GM18868 (cell line): ENCODE measurements around the gene COL1A1.

ENCODE experiments used
- ATAC-seq: cut with Tn5 transposase; IDR thresholded peaks from one replicate; pipeline ENCODE4 v1.9.1; 2021; ENCODE audit warnings: mild to moderate bottlenecking, moderate library complexity; ENCODE audit not compliant: unreplicated experiment

Gene COL1A1

DNA sequence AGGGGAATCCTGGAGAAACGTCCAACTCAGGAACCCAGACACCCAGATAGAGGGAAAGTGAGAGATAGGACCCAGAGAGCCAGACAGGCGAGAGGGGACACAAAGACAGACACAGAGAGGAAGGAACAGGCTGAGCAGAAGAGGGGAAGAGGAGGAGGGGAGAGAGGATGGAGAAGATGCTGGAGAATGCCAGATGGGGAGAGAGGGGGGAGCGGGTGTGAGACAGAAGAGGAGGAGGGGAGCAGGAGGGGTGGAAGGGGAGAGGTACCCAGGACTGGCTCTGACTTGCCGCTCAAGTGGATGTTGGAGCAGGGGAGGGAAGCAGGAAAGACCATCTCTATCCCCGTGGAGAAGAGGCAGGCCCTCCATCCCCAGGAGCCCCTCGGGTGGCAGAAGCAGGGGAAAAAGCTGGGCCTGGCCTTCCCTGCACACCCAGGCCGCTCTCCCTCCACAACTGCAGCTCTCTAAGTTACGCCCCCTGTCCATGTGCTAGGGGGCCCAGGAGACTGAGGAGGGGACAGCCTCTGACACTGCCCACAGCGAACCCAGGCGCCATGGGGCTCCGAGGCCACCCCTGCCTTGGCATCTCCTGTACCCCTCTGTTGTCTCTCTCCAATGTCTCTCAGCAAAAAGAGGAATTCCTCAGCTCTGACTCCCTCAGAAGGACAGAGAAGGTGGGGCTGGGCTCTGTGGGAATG, 55.8 kb downstream of the COL1A1 start:
- ATAC-seq: no peak

DNA sequence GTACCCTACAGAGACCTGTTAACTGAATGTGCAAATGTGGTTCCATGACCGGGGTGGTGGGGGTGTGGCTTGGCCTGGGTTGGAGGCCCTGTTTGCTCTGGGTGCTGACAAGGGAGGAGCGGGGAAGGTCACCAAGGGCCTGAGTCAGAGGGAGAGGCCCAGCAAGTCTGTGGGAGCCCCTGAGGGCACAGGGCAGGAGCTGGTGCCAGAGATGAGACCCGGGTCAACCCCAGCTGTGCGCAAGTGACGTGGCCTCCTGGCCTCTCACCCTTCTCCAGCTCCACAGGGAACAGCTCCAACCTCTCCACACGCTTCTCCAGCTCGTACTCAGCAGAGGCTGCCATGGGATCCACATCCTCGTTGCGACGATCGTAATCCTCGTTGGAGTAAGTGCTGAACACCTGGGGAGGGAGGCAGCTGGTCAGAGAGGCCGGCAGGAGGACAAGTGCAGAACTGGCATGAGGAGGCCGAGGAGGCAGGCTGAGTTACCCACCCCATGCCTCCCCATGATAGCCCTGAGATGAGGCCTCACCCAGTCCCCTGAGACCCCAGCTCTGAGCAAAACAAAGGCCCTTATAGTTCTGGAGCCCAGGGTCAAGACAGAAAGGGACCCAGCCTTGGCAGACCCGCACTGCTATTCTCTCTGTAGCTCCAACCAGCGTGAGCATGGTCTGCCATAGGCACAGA, 56.4 kb downstream of the COL1A1 start:
- no peak for ATAC-seq

DNA sequence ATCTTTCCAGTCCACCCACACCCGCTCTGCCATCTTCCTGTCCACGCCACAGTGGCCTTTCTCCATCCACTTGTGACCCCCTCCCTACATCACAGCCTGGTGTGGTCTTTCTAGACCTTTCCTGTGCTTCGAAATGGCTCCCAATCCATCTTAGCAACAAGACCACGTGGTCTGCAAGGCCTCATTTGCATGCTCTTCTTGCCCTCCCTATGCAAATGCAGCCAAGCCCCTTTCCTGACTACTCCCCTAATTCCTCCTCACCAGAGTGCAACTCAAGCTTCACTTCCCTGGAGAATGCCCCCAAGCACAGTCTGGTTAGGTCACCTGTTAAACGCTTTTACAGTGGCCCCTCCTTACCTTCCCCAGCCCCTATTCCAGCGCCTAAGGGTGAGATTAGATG, 57.1 kb downstream of the COL1A1 start:
- ATAC-seq: no peak

DNA sequence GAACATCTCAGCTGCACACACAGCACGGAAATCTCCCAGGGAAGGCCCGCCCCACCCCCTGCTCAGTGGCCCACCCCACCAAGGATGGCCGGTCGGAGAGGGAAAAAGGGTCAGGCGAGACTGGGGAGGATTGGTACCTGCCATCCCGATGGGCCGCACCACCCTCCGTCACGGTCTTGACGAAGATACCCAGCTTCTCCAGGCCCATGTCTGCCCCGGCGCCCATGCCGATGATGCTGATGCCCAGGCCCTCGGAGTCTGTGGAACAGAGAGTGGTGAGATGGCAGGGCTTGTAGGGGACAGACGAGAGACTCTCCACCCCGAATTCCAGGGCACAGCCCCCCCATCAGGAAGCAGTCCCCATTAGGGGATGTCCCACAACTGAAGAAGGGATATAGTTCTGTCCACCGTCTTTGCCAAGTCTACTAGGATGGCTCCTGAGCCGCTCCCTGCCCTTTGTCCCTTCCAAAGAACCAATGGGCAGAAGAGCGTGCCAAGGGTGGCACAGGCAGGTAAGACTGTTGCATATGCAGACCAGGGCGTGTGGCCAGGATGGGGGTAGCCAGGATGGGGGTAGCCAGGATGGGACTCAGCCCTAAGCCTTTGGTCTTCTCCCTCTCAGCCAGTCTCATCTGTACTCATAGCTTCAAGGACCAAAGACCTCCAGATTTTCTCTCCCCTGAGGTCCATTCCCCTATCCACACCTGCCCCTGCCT, 57.8 kb downstream of the COL1A1 start:
- no peak for ATAC-seq

DNA sequence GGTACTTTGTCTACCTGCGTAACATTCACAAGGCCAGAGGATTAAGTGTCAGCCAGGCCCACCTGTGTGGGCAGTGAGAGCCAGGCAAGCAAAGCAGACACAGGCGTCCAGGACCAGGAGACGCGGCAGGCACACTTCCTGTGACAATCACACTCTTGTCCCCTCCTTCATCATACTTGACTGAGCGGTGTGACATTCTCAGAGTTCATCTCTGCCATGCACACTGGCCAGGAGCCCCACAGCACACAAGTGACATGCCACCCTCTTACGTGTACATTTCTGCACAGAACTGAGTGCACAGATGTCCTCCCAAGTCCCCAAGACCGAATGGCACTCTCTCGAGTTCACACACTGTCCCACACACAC, 59.7 kb downstream of the COL1A1 start:
- no peak for ATAC-seq

DNA sequence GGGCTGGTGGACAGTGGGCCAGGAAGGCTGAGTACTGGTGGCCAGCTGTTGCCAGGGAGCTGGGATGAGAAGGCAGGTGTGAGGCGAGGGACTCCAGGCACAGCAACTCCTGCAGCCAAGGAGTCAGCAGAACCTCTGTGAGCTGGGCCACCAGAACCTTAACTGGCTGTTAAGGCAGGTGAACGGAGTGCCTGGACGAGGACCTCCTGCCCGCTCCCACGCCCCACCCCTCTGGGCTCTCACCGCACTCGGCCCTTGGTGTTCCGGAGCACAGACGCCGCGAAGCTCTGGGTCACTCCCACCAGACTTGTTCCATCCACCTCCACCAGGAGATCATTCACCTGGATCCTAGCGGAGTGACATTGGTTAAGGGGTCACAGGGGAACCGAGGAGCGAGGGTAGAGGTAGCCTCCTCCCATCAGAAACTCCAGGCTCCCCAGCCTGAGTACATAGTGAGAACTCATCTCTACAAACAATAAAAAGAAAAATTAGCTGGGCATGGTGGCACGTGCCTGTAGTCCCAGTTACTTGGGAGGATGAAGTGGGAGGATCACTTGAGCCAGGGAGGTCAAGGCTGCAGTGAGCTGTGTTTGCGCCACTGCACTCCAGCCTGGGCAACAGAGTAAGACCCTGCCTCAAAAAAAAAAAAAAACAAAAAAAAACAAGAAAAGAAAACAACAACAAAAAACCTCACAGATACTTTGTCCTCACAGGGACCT, 60.2 kb downstream of the COL1A1 start:
- no peak for ATAC-seq

DNA sequence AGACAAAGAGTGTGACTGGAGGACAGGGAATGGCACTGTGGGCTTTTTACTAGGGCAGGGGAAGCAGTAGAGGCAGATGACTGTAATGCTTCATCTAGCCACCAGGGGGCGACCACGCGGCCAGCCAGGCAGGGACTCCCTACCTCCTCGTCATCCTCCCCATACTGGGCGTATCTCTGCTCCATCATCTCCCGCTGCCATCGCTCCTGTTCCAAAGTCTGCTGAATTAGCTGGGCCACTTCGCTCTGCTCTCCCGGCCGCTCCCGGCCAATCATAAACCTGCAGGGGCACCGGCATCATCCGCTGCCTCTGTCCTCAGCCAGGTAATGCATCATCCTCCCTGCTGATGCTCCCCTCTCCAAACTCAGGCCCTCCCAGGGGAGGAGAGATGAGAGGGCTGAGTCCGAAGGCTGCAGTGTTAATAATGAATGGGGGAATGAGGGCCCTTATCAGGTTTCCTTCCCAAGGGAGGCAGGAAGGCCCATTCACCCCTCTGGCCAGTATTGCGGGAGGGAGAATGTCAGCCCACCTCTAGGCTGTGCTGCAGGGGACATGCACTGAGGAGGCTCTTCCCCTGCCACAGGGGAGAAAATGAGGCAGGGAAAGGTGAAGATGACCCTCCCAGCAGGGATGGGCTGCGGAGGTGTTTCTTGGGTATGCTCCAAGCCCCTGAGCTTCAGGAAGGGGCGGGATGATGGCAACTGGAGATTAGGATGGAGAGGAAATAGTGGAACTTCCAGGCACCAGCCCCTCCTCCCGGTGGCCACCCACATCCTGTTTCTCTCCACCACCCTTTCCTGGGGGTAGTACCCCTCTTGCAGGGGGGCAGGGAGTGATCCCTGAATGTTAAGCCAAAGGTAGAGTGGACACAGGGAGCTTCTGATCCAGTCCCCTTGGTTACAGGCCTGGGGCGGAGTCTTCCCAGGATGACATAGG, 61.2 kb downstream of the COL1A1 start:
- ATAC-seq: peak; percentile 77

DNA sequence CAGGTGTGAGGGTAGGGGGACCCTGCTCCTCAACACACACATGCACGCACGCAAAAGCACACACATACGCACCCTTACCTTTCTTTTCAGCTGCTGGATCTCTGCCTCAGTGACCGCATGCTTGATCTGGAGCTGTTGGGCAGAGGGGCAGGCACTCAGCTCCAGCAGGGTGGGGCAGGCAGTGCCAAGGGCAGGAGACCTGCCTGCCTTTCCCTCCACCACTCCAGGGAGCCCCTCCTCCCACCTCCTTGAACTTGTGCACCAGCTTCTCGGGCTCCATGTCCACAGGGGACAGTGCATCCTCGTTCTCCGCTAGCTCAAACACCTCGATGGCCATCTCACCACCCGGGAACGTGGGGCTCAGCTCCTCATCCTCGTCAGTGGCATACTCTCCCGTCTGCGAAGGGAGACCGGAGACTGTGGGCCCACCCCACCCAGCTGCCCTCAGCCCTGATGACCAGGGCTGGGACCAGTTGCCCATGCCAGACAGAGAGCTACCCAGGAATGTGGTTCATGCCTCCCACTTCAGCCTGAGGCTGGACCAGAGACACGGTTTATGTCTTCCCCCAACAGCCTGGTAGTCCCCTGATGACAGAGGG, 62.1 kb downstream of the COL1A1 start:
- no peak for ATAC-seq

DNA sequence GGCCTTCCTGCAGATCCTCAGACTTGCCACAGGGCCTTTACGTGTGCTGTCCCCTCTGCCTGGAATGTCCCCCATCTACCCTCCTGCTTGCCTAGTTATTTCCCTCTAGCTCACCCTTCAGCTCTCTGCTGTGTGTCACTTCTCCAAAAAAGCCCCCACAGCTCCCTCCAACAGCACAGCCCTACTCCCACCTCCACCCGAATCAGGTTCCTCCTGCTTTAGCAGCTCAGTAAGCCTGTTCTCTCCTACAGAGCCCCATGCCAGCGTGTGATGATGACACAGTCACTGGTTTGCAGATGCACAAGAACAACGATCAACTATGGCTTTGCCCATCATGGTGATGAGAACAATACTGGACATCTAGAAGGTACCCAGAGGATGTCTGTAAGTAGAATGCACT, 64.4 kb downstream of the COL1A1 start:
- no peak for ATAC-seq

DNA sequence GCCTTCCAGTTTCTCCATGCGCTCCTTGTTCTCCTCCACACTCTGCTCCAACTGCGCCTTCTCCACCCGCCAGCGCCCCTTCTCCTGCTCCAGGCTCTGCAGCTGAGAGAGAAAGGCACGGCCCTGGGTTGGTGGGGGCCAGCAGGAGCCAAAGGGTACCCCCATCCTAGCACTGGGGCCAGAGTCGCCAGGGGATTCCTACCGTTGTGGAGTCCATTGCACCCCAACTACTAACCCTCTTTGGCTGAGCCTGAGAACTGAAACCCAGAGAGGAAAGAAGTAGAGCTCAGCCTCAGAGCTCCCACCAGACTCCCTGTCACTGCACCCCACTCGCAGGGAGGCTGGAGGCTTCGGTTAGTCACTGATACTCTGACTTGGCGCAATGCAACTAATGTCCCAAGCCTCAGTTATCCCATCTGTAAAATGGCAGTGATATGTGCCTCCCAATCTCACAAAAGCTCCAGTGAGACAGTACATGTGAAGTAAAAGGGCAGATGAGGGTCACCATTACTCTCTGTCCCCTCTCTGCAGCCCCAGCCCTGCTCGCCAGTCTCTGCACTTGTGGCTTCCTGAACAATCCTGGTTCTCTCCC, 65.2 kb downstream of the COL1A1 start:
- ATAC-seq: no peak

DNA sequence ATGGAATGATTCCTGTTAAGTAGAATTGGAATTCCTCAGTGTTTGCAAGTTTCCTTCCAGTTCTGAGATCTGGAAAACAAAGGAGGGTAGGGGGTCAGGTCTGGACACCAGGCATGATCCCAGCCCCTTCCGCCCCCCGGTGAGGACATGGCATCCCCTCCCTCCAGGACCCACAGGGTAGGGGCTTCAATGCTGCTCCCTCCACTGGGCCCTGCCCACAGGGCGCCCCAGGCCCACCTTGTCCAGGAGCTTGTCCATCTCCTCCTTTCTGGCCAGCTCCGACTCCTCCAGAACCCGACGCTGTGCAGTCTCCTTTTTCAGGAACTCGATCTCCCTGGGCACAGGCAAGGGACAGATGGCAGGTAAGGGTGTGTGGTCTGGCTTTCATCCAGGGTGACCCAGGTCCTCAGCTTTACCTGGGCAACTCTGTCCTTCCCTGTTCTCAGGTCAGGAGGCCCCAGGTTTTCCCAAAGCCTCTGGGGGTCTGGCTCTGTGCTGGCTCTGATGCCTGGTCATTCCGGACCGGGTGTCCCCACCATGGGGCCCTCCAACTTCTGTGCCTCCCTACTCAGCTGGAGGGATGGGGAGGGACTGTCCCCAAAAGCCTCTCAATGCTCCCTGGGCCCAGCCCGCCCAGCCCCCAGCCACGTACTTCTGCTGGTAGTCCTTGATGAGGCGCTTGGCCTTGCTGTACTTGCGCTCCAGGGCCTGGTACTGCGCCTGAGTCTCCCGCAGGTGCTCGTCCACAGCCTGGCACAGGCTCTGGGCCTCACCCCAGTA, 65.9 kb downstream of the COL1A1 start:
- ATAC-seq: no peak

DNA sequence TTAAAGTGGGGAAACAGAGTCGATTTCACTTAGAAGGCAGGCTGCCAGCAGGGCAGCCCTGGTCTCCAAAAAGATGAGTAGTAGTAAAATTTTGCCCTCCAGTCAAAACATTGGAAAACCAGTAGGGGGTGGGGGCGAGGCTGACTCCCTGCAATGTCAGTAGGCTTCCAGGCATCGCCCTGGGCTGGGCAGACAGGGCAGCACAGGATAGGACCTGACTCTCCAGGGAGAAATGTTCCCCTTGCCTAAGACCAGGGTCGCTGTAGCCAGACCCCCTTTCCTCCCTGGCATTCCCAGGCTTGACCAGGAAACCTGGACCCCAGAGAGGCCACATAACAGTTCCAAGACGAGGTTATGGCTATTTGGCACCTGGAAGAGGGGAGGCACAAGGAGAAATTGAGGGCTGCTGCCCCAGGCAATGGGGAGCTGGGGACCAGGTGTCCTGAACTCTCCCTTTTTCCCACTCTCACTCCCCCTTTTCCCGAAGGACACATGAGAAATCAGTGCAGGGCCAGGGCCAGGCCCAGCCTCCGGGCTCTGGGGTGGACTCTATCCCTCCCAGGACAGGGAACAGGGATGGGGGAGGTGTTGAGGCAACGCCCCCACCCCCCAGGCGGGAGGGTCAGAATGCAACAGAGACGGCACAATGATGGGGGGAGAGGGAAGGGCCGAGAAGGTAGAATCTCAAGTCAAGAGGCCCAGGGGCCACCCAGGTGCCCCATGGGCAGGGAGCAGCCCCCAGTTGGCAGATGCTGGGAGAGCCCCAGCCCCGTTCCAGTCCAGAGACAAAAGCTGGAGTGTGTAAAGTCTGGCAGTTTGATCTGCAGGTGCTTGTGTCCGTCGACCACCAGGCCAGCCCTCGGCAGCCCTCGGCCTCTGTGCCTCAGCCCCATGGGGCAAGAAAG, 67.0 kb downstream of the COL1A1 start:
- no peak for ATAC-seq

DNA sequence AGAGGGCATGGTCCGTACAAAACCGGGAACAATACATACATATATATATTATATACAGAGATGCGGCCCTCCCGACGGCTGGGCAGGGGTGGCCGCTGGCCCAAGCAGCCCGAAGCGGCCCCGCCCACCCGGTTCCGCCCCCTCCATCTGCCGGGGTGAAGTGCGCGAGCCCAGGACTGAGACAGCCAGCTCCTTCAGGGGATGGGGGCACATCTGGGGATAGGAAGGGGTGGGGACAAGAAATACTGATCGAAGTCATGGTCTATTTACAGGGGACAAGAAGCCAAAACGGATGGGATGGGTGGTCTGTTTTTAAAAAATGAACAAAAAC, 67.7 kb downstream of the COL1A1 start:
- ATAC-seq: no peak
